HG03095 (cell line): ENCODE data around the gene DENND1C.
"Not testable (repeated sequence)": the region's sequence is repeated elsewhere in the genome, so short reads cannot be mapped to it uniquely, and the experiment has no call there.

Experiments
- ATAC-seq: cut with Tn5 transposase; IDR thresholded peaks from one replicate; pipeline ENCODE4 v1.9.1; 2021; ENCODE audit warnings: moderate library complexity; ENCODE audit not compliant: unreplicated experiment

The DENND1C gene

GRCh38 chr19:6508028-6508771 is 26.6 kb upstream of the DENND1C start:
- not testable (repeated sequence) for ATAC-seq

GRCh38 chr19:6503407-6504201 is 22.0 kb upstream of the DENND1C start:
- no peak for ATAC-seq

GRCh38 chr19:6501740-6502648 is 20.4 kb upstream of the DENND1C start, which contains the start of gene TUBB4A:
TUBB4A (minus strand) TSS chr19:6502309; CDS start chr19:6502212, 97 bp downstream.
- ATAC-seq, result no peak

GRCh38 chr19:6500837-6501739 is 19.5 kb upstream of the DENND1C start:
- no peak for ATAC-seq

GRCh38 chr19:6499052-6499790 is 17.6 kb upstream of the DENND1C start:
- no peak for ATAC-seq

- ATAC-seq, result no peak
Observed at GRCh38 chr19:6498294-6499036, 16.9 kb upstream of the DENND1C start.

GRCh38 chr19:6495947-6496346 is 14.4 kb upstream of the DENND1C start:
- no peak for ATAC-seq

GRCh38 chr19:6494438-6495036 is 12.9 kb upstream of the DENND1C start:
- ATAC-seq, result no peak

- ATAC-seq, result no peak
Observed at GRCh38 chr19:6491802-6492592, 10.4 kb upstream of the DENND1C start.

- ATAC-seq, result no peak
Observed at GRCh38 chr19:6490134-6490533, 8.5 kb upstream of the DENND1C start.

GRCh38 chr19:6489278-6490061 is 7.9 kb upstream of the DENND1C start:
- ATAC-seq, result peak; percentile 65

- no peak for ATAC-seq
Observed at GRCh38 chr19:6484831-6485230, 3.2 kb upstream of the DENND1C start.

GRCh38 chr19:6484230-6484629 is 2.6 kb upstream of the DENND1C start:
- ATAC-seq, result no peak

GRCh38 chr19:6483235-6483634 is 1.6 kb upstream of the DENND1C start:
- no peak for ATAC-seq

GRCh38 chr19:6482343-6482686 is 728 bp upstream of the DENND1C start:
- ATAC-seq, result no peak

GRCh38 chr19:6480848-6481415 is 655 bp downstream of the DENND1C start:
- peak; percentile 16 for ATAC-seq
